Peyer's patch (tissue), 4 donors: ENCODE data around the gene ASF1B.

ENCODE experiments used
- POLR2A ChIP-seq, 2 donors: fragments of 450-650 bp; IDR thresholded peaks; one replicate each; pipeline ENCODE4 v1.5.1; 2017; ENCODE audit warnings: antibody characterized with exemption in 2 of 2, mild to moderate bottlenecking in 2 of 2, moderate library complexity in 2 of 2
- TF ChIP-seq, protein P1 (sequence below), 6 experiments: fragments of 450-650 bp in 4 of 6; fragments of 200-600 bp in 2 of 6; sonication (generic) in 1 of 6; IDR thresholded peaks; one replicate each; pipeline ENCODE4 v1.5.1; 2017 to 2019; ENCODE audit warnings: antibody characterized with exemption in 6 of 6, mild to moderate bottlenecking in 3 of 6, moderate library complexity in 1 of 6

DNA sequence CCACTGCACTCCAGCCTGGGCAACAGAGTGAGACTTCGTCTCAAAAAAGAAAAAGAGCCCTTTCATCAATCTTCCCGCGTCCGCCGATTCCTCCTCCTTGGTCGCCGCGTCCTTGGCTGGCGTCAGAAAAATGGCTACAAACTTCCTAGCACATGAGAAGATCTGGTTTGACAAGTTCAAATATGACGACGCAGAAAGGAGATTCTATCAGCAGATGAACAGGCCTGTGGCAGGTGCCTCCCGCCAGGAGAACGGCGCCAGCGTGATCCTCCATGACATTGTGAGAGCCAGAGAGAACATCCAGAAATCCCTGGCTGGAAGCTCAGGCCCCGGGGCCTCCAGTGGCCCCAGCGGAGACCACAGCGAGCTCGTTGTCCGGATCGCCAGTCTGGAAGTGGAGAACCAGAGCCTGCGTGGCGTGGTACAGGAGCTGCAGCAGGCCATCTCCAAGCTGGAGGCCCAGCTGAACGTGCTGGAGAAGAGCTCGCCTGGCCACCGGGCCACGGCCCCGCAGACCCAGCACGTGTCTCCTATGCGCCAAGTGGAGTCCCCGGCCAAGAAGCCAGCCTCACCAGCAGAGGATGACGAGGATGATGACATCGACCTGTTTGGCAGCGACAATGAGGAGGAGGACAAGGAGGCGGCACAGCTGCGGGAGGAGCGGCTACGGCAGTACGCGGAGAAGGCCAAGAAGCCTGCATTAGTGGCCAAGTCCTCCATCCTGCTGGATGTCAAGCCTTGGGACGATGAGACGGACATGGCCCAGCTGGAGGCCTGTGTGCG lies 65.9 kb downstream of the ASF1B start:
- TF ChIP-seq, protein P1, sequence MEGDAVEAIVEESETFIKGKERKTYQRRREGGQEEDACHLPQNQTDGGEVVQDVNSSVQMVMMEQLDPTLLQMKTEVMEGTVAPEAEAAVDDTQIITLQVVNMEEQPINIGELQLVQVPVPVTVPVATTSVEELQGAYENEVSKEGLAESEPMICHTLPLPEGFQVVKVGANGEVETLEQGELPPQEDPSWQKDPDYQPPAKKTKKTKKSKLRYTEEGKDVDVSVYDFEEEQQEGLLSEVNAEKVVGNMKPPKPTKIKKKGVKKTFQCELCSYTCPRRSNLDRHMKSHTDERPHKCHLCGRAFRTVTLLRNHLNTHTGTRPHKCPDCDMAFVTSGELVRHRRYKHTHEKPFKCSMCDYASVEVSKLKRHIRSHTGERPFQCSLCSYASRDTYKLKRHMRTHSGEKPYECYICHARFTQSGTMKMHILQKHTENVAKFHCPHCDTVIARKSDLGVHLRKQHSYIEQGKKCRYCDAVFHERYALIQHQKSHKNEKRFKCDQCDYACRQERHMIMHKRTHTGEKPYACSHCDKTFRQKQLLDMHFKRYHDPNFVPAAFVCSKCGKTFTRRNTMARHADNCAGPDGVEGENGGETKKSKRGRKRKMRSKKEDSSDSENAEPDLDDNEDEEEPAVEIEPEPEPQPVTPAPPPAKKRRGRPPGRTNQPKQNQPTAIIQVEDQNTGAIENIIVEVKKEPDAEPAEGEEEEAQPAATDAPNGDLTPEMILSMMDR (IDR thresholded peaks at IDR 0.05) = no peak
- TF ChIP-seq POLR2A (IDR thresholded peaks at IDR 0.05) = no peak
